GM21526 (cell line): ENCODE data around the gene COL27A1.

ENCODE experiments used
- ATAC-seq: cut with Tn5 transposase; IDR thresholded peaks from one replicate; pipeline ENCODE4 v1.9.1; 2021; ENCODE audit warnings: moderate library complexity; ENCODE audit not compliant: unreplicated experiment, low FRiP score

The COL27A1 gene

GRCh38 chr9:114261987-114262386, 106.7 kb downstream of the COL27A1 start:
- ATAC-seq = no peak

- ATAC-seq = no peak
These were observed 108.6 kb downstream of the COL27A1 start for GRCh38 chr9:114263853-114264510.

- no peak for ATAC-seq
These were observed 109.6 kb downstream of the COL27A1 start for GRCh38 chr9:114264806-114265550.

DNA sequence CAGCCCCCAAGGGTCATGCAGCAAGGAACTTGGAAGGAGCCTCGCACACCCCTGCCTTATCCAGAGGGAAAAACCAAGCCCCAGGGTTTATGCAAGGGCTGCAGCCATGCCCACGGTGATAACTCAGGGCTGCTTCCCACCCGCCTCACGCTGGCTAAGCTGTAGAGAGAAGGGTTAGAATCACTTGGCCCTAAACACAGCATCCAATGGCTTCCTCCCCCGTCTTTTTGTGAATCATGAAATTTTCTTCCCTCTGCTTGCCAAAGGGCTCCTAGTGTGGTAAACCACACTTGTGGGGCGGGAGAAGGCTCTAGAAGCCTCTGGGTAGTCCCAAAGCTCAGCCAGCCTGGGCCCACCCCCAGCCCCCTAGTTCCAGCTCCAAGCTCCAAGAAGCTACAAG, 111.6 kb downstream of the COL27A1 start:
- no peak for ATAC-seq

- no peak for ATAC-seq
These were observed 113.7 kb downstream of the COL27A1 start for GRCh38 chr9:114269023-114269422.

GRCh38 chr9:114270120-114270975, 115.0 kb downstream of the COL27A1 start:
- ATAC-seq = no peak

DNA sequence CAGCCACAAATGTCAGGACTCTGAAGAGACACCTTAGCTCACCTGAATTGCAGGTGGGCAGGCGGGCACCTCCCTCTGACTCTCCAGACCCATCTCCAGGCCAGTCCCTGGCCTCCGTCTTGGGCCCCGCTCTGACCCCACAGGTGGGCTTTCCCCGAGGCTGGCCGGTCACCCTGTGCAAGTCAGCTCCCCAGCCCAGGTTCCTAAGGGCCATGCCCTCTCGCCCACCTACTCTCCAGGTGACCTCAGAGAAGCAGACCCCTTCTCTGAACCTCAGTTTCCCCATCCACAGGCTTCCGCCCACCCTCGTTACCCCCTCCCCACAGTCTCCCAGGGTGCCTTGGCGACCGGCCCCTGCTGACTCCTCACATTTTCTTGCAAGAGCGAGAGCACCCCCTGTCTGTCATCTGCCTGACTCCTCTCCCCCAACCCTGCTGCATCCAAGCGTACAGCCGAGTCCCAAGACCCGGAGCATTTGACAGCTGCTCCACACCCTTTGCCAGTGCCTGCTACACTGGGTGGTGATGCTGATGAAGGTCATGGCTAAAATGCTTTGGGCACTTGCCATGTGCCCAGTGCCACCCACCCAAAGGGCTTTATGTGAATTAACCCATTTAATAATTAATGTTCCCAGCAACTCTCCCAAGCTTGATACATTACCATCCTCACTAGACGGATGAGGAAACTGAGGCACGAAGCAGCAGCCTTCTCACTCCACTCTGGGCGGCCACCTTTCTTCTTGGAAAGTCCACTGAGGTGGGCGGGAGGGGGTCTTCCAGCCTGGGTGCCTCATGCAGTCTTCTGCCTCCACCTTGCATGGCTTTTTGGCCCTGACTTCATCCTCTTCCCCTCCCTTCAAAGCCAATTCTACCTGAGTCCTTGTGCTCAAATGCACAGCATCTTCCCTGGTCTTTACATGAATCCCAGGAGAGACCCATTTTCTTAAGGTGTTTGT, 116.5 kb downstream of the COL27A1 start:
- no peak for ATAC-seq

DNA sequence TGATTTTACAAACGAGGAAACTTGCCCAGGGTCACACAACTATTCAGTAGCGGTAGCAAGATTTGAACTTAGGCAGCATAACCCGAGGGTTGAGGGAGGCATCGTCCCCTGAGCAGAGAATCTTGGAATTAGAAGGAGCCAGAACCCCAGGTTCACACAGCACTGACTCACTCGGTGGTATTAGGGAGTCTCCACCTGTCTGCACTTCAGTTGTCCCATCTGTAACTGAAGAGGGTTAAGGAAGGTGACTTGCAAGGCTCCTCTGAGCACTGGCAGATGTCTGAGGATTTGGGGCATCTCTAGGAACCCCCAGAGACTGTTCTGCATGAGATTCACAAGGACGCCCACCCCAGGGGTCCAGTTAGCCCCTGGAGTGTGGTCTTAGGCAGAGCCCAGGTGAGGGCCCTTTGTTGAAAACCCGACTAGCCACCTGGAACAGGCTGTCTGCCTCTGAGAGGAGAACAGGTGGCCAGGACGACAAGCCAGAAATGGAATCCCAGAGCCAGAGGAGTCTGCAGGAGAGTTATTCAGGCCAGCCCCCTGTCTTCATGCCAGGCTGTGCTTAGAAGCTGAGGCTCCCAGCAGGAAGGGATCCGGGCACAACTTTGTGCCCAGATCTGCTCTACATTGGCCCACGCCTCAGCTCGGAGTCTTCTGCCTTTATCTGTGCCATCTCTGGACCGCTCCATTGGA, 117.5 kb downstream of the COL27A1 start:
- ATAC-seq = no peak

DNA sequence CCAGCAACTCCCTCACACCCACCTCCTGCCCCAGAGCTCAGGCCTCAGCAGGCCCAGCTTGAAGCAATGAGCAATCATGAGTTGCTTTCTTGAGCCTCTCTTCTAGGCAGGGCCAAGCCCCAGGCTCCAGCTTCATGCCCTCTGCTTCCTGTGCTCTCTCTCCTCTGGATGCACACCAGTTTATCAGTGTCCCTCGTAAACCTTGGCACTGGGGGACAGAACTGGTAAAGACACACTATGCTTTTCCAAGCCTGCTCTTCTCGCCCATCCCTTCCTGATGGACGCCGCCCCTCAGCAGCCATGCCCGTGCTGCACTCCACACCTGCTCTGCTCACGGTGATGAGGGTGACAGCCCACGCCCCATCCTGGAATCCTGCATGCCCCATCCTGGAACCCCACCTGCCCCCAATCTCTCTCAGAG, 118.1 kb downstream of the COL27A1 start:
- no peak for ATAC-seq

DNA sequence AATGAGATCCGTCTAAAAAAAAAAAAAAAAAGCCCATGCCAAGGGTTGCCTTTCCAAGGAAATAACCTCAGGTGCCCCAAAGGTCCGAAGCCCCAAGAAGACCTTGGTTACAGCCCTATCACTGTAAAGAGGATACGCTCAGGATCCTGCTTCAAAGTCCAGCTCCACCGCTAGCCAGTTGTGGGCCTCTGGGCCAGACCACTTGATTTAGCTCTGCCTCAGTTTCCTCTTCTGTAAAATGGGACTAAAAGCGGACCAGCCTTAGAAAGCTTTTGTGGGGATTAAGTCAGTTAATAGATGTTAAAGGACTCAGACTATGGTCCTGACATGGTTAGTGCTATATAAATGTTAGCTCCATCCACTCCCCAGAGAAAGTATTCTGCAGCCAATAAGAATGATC, 118.9 kb downstream of the COL27A1 start:
- no peak for ATAC-seq

DNA sequence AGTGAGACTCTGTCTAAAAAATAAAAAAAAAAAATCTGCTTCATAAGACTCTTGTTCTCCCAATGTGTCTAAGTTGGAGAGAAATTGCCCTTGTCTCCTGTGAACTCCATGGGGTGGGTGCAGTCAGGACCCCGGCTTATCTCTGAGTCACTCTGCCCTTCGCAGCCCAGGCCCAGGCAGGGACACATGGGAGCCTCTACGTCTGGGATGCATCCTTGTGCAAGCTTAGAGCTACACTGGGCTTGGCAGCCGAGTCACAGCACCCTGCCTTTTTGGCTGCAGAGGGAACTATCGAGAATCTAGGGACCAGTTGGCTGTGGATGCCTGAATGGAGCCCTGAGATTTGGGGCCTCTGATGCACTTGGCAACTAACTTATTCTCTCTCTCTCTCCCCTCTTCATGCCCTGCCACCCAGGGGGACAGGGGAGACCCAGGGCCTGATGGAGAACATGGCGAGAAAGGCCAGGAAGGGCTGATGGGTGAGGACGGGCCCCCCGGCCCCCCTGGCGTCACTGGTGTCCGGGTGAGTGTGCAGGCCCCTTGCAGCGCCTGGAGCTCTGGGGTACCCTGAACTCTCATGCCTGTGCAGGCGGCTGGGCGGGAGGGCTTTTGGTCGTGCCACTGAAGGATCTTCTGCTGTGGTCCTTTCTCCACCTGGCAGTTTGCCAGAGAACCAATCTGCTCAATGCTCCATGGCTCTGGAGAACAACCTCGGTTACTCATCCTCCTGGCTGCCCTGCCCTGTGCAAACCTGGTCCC, 120.1 kb downstream of the COL27A1 start:
- ATAC-seq = no peak

DNA sequence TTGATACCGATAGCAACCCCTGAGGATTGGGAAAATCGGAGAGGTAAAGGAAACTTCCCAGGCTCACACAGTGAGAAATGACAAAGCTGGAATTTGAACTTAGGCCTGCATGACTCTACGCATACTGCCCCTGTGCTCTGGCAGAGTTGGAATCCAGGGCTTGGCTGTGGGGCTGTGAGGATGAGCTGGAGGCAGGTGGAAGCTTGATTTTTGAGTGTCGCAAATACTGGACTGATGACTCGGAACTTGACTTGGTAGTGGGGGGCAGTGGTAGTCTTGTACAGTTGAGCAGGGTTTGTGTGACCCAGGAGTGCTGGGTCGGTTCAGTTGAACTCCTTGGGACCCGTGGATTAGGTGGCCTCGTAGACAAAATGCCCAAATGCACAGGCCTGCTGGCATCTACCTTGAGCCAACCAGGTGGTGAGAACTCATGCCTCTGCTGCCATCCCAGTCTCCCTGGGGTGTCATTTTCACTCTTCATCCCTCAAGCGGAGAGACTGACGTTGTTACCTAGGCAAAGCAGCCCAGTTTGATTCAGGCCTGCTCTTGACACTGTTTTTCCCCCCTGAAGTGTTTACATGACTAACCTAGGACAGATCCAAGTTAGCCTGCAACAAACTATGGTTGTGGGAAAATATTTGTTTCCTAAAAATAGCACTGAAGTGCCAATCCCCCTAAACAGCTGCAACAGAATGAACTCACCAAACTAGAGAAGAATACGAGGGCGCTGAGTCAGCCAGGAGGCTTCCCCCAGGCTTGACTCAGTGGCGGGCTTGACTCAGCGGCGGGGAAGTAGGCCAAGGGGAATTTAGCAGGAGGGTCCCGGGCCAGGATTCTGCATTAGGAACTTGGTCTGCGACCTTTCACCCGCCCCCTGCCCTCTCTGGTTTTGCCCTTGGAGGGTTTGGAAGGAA, 121.8 kb downstream of the COL27A1 start:
- no peak for ATAC-seq

- ATAC-seq = no peak
These were observed 123.0 kb downstream of the COL27A1 start for GRCh38 chr9:114278356-114278755.

DNA sequence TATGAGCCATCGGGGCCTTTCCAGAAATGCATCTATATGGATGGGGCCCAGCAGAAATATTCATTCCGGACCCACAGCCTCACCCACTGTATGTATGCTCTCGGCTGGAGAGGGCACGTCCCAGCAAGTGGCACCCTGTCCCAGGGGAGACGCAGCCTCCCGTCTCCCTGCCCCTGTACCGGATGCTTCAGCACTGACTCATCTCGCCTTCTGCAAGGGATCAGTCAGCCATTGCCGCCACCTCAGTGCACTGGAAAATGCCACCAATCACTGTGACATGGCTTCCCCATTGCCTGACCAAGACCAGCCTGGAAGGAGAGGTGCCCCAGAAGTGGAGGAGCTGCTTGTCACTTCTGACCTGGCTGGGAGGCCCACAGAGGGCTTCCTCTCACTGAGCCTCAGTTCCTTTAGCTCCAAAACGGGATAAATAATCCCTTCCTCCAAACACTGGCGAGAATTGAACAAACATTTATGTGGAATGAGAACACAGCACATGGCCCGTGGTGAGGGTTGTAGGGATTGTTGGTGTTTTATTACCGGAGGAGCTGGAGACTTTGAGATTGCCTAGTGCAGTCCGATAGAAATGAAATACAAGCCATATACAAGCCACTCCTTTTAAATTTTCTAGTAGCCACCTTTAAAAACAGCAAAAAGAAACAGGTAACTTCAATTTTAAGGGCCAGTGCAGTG, 123.7 kb downstream of the COL27A1 start:
- no peak for ATAC-seq

- ATAC-seq = no peak
These were observed 124.4 kb downstream of the COL27A1 start for GRCh38 chr9:114279693-114280092.

GRCh38 chr9:114280636-114281472, 125.5 kb downstream of the COL27A1 start:
- no peak for ATAC-seq
